HFFc6 (cell line): ENCODE results near the gene GNMT. TPM values are rescaled to one million over a fixed set of nuclear protein-coding genes. Genes with fewer than 3 reads are reported as not detected.

Source experiments
- DNase-seq: peaks from one replicate; pipeline ENCODE4 v3.0.0-alpha.2; 2018
- H3K27ac Mint-ChIP-seq: 2 replicates; pipeline ENCODE4 v1.8.0; 2020; ENCODE audit warnings: mild to moderate bottlenecking, mixed read lengths
- H3K27me3 Mint-ChIP-seq: 2 replicates; pipeline ENCODE4 v1.8.0; 2021; ENCODE audit warnings: mild to moderate bottlenecking, moderate library complexity, mixed read lengths; ENCODE audit not compliant: insufficient read depth
- H3K36me3 Mint-ChIP-seq: 2 replicates; pipeline ENCODE4 v1.8.0; 2021; ENCODE audit warnings: low read depth, mixed read lengths
- H3K4me1 Mint-ChIP-seq: 2 replicates; pipeline ENCODE4 v1.8.0; 2020; ENCODE audit warnings: low read depth, mixed read lengths
- H3K4me3 Mint-ChIP-seq: 2 replicates; pipeline ENCODE4 v1.8.0; 2020; ENCODE audit warnings: mild to moderate bottlenecking, moderate library complexity, mixed read lengths
- H3K9me3 Mint-ChIP-seq: 2 replicates; pipeline ENCODE4 v1.8.0; 2020; ENCODE audit warnings: mild to moderate bottlenecking, mixed read lengths
- CTCF ChIP-seq: fragments of 200-600 bp; sonication (generic); IDR thresholded peaks from 2 replicates; pipeline ENCODE4 v1.5.0; 2021; ENCODE audit warnings: antibody characterized with exemption, mild to moderate bottlenecking
- long read RNA-seq: library from polyadenylated mRNA; unstranded; transcript quantifications from one replicate; pipeline ENCODE4 v2.0.0, GENCODE V29; 2019
- total RNA-seq, 6 experiments: library from RNA; stranded (reverse); fragmentation: NEBNext Ultra II Directional; extraction: Animal tissue kit (Norgen Biotek cat#: 25700); gene quantifications; 2 replicates in 1 of 6; 3 replicates in 5 of 6; pipeline ENCODE4 v1.2.3, GENCODE V29; 2021

Gene GNMT
- total RNA-seq = under 1 TPM in 5 of 6 experiments, not detected in 1; 0.16 to 0.24 (median 0.20) TPM
- long read RNA-seq = 0 reads

DNA sequence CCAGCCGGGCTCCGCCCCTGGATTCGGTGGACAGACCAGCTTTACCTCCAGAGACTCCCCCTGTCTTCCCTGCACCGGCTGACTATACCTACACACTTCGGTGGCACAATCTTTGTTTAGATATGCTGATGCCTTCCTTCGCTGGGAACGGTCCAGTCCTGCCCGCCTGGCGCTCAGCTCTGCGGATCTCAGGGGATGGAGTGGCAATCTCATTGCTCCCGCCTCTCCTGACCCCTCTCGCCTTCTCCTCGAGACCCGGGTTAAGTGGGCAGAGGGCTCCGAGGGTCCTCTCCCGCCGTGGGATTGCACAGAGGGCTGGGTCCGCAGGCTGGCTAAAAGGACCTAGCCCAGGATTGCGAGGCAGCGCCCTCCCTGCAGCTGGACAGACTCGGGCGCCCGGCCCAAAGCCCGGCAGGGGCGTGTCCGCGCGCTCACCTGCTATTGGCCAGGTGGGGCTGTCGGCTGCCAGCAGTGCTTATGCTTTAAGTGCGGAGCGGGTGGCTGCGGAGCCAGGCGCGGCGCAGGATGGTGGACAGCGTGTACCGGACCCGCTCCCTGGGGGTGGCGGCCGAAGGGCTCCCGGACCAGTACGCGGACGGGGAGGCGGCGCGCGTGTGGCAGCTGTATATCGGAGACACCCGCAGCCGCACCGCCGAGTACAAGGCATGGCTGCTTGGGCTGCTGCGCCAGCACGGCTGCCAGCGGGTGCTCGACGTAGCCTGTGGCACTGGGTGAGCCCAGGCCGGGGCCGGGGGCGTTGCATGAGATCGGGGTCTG is at the start of gene GNMT:
TSS of gene GNMT (plus strand) at position 512 of the 777 bp plus-strand sequence. CDS start at position 526, 14 bp downstream.
- Mint-ChIP-seq H3K9me3 (no peaks in the 10 kb centered on the region), H3K27me3 (peaks cover 2% of the 10 kb centered on the region; the same call in 1 of the 2 replicates)
- no peak for DNase-seq

DNA sequence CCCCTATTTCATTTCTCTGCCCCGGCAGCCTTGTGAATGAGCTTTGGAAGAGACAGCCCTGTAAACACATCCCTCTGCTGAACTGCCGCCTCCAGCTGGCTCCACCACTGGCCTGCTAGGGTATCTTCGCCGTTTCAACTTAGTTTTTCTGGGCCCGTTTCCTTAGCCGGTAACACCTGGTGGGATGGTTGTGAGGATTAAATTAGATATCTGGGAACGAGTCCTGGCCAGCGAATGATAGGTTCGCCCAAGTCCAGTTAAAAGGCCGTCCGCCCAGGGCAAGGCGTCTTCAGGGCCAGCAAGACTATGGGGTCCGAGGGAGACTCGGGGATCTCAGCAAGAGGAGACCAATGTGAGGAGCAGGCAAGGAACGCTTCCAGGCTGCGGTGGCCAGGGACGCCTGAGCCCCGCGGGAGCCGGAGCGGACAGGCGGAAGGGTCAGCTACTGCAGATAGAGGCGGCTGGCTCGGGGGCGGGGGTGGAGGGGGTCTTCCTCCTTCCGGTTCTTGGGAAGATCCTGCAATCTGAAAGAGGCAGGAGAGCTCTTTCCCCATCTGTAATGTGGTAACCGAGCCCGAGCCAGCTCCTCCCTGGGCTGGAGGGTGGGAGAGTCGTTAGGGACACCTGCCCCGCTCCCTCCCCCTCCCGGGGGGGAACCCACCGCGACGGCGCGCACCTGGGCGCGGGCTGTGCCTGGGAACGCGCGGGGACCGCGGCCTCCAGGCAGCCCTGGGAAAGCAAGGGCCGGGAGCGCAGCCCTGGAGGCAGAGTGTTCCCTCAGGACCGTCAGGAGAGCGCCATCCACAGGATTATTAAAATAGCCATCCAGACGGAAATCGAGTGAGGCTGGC is 49.2 kb upstream of the GNMT start:
- Mint-ChIP-seq H3K27ac (no peak overlapping the region), H3K4me3 (peak overlapping the region; percentile 13; the same call in 1 of the 2 replicates), H3K9me3 (no peaks in the 10 kb centered on the region), H3K4me1 (peaks cover 11% of the 10 kb centered on the region), H3K36me3 (no peaks in the 10 kb centered on the region), H3K27me3 (no peaks in the 10 kb centered on the region; the same call in 1 of the 2 replicates)
- TF ChIP-seq CTCF = peak; percentile 29; the same call in 1 of the 2 replicates
- DNase-seq = no peak

More for the DNA sequence above, at the start of gene GNMT:
- Mint-ChIP-seq H3K4me3 (peak within 1 kb of the TSS; percentile 76), H3K27ac (no peak within 1 kb of the TSS), H3K36me3 (peaks cover 13% of the 10 kb centered on the region), H3K4me1 (peaks cover 29% of the 10 kb centered on the region)
- no peak for TF ChIP-seq CTCF

- no peak for TF ChIP-seq CTCF
- Mint-ChIP-seq H3K36me3 (no peaks in the 10 kb centered on the region), H3K27me3 (no peaks in the 10 kb centered on the region; the same call in 1 of the 2 replicates), H3K4me3 (no peak overlapping the region), H3K9me3 (no peaks in the 10 kb centered on the region), H3K27ac (no peak overlapping the region), H3K4me1 (peaks cover 11% of the 10 kb centered on the region)
- peak; percentile 18 for DNase-seq
These were observed 46.0 kb upstream of the GNMT start for GRCh38 chr6:42914546-42914945.

DNA sequence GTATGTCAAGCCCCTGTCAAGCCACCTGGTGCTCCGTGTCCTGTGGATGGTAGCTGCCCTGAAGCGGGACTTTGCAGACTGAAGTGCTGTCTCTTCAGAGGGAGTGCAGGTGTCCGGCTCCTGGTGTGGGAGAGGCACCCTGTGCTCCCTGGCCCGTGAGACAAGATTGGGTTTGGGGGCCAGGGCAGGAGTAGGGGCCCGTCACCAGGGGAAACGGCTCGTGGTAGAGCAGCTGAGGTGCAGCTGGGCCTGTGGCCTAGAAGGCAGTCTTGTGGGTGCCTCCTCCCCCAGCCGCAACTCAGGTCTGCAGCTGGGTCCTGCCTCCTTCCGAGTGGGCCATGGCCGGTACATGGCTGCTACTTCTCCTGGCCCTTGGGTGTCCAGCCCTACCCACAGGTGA is 44.8 kb upstream of the GNMT start, which contains the start of gene PTCRA:
TSS of gene PTCRA (plus strand) at position 322 of the 400 bp plus-strand sequence. CDS start at position 339, 17 bp downstream.
- Mint-ChIP-seq H3K27me3 (no peaks in the 10 kb centered on the region; the same call in 1 of the 2 replicates), H3K27ac (no peak within 1 kb of the TSS)
- TF ChIP-seq CTCF = no peak

GRCh38 chr6:42916288-42916687 is 44.3 kb upstream of the GNMT start:
- Mint-ChIP-seq H3K4me1 (peaks cover 8% of the 10 kb centered on the region), H3K36me3 (no peaks in the 10 kb centered on the region), H3K27me3 (no peaks in the 10 kb centered on the region), H3K9me3 (no peaks in the 10 kb centered on the region), H3K27ac (no peak overlapping the region), H3K4me3 (no peak overlapping the region)
- TF ChIP-seq CTCF = no peak
- DNase-seq = no peak

More for the DNA sequence above, 44.8 kb upstream of the GNMT start, which contains the start of gene PTCRA:
- Mint-ChIP-seq H3K4me1 (peaks cover 11% of the 10 kb centered on the region), H3K4me3 (no peak within 1 kb of the TSS), H3K36me3 (no peaks in the 10 kb centered on the region), H3K9me3 (no peaks in the 10 kb centered on the region)
- no peak for DNase-seq
